Effector CD4-positive, alpha-beta T cell (primary cell): ENCODE results near the gene HDAC4.

Experiments used
- DNase-seq: peaks from one replicate; pipeline ENCODE4 v3.0.0-alpha.2; 2020

HDAC4 gene

DNA sequence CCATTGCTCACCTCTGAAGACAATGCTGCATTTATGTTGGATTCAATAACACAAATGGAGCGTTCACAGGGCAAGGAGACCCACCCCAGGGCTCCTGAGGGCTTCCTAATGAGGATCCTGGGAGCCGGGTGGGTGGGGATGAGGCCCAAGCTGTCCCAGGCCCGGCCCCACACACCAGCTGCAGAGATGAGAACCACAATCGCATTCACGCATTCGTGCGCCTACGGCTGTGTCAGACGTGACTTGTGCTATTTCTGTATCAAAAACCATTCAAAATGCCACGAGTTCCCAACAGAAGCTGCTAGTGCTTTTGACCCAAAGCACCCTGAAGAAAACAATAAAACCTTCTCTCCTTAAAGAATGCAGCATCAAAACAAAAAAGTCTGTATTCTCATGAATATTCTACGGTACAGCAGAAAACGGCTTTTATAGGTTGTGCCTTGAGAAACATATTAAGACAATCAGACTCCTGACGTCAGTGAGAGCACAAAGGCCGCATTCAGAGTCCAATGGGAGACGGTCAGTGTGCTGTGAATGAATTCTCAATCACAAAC, 205.4 kb downstream of the HDAC4 start:
- DNase-seq = no peak

DNA sequence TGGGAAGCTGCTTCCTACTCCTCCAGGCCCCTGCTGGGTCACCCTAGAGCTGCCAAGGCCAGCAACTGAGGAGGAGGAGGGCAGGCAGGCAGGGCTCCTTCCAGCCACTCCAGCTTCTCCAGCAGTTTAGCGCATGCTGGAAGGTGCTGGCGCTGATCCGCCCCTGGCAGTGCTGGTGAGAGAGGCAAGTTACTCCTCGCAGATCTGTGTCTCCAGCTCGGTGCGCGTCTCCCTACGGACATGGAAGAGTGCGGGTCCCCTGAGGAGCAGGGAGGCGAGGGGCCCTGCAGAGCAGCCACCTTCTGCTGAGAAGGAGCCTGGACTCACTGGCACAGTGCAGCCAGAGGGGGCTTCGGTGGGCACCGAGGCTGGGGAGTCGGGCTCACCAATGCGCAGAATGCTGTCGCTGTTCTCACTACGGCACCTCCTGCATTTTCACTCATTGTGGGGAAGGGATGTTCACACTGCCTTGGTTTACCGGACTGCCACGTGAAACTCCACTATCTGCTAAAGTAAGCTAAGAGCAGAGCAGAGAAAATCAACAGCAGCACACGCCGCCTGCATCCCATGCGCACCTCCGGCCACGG, 206.0 kb downstream of the HDAC4 start:
- no peak for DNase-seq

DNA sequence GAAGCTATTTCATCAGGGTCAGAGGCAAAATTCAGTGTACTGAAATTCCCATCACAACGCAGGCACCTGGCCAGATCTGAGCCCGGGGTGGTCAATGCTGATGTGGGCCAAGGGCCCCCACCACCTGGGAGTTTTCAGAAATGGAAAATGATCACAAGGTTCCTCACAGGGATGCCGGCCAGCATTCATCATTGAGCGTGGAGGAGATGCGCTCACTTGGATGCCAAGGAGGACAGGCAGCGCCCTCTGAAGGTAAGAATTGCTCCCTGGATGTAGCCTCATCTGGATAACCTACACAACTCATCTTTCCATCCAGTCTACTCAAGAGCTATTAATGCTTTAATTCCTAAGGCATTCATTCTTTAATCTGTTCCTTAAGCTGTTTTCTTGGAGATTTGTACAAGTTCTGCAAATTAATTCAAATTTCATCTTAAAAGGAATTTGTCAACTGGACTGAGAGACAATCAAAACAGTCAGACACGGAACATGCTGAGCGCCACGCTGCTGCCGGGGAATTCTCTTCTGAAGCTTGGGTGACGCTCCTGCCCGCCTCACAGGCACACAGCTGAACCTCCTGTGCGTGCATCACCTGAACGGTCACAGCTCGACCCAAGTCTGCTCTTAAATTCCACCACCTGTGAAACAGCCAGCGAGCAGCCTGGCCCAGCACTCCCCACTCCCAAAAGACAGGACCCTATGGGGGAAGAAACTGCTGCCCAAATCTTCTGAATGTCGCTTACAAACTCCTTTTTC, 206.7 kb downstream of the HDAC4 start:
- DNase-seq = no peak

DNA sequence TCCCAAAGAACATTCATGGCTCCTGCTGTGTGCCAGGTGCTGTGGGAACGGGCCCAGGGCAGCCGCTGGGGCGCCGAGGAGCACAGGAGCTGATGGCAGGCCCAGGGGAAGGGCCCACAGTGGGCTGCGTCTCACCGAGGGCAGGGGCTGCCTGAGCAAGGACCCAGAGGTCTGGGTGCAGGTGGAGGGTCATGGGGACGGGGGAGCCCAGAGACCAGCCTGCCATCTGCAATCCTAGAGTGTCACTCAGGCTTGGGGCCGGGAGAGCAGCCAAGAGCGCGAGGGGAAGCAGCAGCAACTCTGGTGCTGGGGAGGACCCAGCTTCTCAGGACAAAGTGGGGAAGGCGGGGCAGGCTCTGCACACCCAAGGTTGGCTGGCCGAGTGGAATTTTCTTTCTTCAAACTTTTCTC, 207.4 kb downstream of the HDAC4 start:
- no peak for DNase-seq

DNA sequence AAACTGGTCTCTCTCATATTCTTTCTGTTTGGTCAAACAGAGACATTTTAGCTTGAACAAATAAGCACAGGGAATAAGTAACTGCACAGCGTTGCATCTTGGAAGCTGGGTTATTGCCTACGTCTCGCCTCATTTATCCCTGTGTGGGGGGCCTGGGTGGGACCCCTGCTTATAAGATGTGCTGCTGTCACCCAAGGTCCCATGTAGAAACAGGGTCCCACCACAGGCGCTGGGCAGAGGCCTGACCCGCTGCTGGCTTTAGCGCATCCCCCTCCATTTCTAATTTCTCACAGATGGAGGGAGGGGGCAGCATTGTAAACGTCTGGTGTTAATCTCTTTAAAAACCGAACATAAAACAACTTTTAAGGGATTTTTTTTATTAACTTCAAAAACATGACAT, 207.8 kb downstream of the HDAC4 start:
- no peak for DNase-seq

DNA sequence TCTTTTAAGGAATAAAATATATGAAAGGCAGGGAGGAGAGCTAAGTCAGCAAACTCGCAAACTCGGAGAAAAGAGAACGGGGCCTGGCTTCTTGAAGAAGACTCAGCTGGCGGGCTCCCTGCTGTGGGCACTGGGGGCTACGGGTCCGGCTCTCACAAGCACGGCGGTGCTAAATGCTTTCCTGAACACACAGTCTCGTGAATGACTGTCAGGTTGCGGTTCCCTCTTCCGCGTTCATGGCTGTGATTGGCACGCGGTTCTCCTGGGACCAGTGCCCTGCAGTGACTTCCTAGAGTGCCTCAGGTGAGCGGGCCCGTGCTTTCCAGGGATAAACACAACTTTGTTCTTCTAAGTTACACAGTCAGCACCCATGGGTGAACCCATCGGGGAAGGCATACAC, 208.4 kb downstream of the HDAC4 start:
- no peak for DNase-seq

DNA sequence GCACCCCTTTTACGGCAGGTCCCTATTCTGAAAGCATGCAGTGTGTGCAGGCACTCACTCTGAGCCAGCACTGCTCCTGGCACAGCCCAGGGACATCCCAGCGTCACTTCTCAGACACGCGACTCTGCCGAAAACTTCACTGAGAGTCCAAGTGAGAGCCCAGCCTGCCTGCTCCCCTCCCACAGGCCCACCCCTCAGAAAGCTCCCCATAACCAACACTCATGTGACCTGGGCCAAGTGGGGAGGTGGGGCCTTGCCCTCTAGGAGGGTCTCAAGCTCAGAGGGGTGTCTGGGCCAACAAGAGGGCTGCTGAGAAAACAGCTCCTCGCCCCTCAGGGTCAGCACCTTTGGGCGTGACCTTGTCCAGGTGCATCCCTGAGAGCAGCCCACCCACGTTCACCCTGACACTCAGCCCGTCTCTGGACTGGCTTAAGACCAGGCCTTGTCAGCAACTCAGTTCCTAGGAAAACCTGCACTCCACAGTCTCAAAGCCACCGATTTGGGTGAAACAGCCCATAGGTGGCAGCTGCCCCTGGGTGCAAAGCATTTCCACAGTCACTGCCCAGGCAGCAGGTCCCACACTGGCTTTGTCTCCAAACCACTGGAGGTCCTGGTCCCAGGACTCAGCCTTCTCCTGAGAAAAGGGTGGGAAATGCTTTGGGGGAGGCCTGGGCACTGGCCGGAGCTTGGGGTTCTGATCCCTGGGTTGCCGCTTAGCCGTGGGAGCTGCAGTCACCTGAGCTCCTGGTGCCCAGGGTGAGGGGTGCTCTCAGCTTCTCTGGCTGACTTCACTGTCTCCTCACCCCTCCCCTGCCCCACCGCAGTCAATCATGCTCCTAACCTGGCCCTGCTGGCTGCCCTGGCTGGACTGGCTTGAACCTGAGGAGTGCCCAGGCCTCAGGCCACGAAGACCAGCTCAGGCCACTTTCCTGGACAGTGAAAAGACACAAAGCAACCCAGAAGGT, 209.6 kb downstream of the HDAC4 start:
- no peak for DNase-seq

DNA sequence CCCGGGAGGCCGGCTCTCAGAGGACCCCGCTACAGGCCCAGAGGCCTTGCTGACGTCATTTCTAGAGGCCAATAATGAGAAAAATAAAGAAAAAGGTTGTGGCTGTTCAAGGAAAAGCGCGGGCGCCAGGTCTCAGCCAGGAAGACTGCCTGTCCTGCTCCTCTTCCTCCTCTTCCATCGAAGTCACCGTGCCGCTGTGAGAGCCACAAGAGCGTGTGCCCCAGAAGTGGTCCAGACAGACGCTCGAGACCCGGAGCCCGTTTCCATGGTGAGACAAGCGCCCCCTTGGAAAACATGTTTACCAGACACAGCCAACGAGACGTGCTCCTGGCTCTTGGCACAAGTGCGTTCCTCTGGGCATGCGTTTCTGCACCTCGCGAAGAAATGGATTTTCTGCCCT, 210.5 kb downstream of the HDAC4 start:
- no peak for DNase-seq

DNA sequence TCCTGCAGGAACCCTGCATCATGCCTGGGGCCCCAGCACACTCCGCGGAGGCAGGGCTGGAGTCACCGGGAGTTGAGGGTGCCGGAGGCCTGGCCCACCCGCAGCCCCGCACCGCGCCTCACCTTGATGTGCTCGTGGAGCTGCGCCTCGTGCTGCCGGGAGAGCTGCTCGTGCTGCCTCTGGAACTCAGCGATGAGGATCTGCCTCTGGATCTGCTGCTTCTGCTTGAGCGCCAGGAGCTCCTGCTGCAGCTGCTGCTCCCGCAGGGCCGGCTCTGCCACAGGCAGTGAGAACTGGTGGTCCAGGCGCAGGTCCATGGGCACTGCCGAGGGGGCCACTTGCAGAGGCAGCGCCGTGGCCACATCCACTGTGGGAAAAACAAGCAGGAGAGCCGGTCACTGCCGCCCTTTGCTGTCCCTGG, 211.1 kb downstream of the HDAC4 start:
- no peak for DNase-seq

DNA sequence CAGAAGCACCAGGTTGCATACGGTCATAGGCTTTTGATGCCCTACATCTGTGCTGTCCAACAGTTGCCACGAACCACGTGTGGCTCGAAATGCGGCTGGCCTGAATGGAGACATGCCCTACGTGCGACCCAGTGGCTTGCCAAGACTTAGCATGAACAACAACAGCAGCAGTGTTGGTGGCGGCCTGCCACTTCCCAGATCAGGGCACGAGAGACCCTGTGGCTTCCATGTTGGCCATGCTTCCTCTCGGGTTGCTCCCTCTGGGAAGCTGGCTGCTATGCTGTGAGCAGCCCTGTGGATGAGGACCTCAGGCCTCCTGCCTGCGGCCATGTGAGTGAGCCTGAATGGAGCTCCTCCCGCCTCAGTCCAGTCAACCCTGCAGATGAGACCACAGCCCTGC, 212.3 kb downstream of the HDAC4 start:
- no peak for DNase-seq

DNA sequence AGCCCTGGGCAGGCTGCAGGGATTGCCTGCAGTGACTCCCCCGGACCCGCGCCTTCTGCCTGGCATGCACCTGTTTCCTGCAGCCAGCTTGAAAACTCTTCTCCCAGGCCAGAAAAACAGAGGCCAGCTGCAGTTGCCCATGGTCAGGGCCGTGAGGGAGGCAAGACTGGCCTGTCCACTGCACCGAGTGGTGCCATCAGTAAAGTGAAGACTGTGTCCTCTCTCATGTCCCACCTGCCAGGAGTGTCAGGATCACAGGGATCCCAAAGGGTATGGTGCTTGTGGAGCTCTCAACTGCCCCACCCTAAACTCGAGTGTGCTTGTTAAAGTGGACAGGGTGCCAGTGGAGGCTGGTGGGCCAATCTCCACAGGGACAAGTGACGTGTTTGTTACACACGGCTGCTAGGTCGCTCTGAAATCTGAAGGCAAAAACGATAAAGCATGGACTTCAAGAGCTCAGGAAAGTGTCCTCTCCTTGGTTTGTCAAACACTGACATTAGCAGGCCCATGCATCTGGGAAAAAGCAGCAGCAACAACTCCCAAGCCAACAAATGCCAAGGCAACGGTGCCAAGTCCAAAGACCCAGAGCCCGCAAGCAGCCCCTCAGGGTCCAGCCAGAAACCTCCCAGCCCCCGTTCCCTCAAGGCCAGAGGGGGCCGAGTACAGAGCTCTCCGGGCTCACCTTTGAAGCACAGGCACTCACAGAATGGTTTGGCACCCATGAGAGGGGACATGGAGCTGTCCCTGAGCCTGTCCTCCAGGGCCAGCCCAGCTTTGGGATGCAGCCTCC, 213.2 kb downstream of the HDAC4 start:
- no peak for DNase-seq

DNA sequence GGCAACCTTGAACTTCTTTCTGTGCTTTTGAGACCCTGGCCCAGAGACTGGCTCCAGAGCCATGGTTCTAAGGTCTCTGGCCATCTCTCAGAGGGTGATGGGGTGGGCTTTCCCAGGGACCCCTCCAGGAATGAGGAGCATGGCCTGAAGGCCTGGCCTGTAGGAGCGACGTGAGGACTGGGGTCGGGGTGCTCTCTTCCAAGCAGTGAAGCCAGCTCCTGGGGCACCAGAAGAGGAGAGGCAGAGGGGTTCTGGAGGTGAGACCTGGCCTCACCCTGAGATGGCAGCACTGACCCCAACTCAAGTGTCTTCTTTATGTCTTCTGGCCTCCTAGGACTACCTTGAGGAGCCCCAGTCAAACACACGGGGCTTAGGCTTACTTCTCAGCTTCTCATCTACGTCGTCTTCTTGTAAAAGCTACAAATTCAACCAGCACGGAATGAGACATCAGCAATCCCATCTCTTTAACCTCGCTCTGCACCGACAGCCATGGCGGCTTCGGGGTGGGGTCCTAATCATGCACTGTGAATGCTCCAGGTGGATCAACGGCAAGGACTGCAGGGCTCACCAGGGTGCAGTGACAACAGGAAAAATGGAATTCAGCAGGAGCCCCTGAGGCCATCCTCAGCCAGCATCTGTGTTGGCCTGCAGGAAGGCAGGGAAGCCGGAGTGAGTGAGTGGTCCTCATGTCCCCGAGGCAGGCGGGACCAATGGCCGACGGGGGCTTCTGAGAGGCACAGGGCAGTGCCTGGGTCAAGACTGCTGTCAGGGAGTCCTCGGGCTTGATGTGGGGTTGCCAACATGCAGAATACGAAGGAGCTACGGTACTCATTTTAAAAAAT, 214.1 kb downstream of the HDAC4 start:
- DNase-seq = no peak

DNA sequence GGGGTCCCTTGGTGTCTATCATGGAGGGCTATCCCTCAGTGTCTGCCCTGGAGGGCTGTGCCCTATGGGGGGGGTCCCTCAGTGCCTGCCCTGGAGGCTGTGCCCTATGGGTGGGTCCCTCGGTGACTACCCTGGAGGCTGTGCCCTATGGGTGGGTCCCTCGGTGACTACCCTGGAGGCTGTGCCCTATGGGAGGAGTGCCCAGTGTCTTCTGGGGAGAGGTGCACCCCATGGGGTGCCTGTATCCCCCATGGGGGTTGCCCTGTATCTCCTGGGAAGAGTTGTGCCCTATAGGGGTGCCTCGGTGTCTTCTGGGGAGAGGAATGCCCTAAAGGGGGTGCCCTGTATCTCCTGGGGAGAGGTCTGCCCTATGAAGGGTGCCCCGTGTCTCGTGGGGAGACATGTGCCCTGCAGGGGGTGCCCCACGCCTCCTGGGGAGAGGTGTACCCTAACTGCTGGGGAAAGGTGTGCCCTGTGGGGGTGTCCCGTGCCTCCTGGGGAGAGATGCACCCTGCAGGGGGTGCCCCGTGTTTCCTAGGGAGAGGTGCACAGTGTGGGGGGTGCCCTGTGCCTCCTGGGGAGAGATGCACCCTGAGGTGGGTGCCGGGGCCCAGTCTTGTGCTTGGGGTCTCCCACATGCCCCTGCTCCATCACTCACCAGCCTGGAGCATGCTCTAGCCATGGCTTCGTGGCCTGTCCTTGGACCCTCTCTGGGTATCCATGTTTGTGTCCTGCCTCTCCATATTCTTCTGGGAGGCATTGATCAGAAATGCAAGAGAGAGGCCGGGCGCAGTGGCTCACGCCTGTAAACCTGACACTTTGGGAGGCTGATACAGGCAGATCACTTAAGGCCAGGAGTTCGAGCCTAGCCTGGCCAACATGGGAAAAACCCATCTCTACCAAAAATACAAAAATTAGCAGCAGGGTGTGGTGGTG, 215.6 kb downstream of the HDAC4 start:
- no peak for DNase-seq

DNA sequence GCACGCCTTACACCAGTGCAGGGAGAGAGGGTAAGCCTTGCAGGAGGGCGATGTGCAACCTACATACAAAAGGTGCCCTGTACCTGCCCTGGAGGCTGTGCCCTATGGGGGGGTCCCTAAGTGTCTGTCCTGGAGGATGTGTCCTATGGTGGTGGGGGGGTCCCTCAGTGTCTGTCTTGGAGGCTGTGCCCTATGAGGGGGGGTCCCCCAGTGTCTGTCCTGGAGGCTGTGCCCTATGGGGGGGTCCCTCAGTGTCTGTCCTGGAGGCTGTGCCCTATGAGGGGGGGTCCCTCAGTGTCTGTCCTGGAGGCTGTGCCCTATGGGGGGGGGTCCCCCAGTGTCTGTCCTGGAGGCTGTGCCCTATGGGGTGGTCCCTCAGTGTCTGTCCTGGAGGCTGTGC, 216.6 kb downstream of the HDAC4 start:
- no peak for DNase-seq

DNA sequence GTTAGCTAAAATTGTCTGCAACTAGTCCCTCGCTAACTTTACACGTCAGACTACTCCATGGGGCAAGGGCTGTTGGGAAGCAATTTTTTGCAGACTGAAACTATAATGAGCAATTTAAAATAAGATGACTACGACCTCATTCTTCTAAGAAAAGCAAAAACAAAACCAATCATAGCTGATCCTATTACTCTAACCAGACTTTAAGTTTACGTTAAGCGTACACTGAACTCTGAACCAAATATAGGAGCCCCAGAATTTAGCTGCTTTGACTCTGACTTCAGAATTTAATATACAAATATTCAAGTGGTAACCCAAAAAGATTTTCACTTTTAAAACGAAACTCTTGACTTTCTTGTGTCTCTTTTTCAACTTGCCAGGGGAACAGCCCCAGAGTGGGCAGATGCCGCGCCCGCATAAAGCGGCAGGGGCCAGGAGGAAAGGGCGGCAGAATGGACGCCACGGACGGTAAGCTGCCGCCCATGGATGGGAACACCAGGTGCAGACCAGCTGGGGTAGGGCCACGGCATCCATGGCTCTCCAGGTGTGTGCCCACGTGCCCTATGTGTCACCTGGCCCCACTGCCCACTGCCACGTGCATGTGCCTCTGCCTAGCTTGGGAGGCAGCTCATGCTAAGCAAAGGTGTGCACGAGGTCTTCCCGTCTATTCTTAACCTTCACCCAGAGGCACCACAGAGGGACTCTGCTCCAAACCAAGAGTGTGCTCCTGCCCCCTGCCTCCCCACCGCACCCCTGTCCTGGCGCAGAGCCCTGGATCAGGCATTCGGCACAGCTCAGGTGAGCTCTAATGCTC, 217.6 kb downstream of the HDAC4 start:
- no peak for DNase-seq

DNA sequence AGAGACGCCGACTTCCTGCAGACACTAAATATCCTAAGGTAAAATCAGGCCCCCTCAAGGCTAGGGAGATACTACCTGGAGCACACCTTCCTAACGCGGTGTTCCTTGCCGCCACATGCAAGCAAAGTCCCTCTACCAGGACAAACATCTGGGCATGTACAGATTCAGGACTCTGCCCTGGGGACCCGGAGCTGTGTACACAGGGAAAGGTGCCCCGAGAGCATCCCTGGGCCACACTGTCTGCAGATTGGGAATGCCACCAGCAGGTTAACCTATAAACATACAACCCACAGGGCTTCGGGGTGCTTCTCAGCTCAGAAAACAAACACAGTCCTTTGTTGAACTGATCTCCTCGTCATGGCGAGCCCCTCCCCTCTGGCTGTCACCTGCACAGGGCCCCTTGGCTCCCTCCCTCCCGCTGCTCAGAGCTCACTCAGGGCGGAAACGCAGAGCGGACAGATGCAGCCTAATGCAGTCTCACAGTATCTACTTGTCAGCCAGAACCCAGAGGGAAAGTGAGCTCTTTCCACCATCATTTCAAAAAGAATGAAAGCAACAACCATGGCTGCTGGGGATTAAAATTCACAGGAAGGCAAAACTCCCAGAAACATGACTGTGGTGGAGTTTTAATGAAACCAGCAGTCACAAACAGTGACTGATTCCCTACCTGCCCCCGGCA, 218.8 kb downstream of the HDAC4 start:
- no peak for DNase-seq

DNA sequence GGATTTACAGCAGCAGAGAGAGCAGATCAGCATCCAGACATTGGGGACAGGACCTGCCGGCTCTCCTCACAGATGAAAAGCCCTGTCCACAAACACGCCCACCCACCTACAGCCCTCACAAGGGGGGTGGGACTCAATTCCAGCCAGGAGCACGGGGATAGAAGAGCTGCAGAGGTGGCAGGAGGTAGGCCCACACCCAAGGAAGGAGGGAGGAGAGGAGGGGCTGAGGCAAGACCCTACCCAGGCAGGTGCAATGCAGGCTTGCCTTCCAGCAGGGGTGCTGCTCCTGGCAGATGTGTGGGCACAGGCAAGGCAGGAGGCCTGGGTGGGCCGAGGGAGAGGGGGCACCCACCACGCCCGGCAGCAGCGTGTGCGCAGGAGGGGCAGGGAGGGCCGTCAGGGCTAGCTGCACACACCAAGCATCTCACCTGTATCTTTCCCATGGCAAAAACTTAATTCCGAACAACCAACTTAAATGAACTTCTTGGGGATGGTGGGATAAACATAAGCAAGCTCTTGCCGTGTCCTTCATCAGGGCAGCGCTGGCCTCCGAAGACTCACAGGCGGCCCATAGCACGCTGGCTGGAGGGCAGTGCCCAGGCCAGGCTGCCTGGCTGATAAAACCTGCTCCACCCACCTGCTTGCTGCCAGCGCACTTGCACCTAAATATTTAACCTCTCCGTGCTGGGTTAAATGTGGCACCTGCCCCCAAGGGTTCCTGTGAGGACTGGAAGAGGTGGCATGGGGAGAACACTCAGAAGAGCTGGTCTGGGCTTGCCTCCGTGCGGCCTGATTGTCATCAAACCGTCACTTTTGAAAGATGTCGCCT, 219.5 kb downstream of the HDAC4 start:
- no peak for DNase-seq

DNA sequence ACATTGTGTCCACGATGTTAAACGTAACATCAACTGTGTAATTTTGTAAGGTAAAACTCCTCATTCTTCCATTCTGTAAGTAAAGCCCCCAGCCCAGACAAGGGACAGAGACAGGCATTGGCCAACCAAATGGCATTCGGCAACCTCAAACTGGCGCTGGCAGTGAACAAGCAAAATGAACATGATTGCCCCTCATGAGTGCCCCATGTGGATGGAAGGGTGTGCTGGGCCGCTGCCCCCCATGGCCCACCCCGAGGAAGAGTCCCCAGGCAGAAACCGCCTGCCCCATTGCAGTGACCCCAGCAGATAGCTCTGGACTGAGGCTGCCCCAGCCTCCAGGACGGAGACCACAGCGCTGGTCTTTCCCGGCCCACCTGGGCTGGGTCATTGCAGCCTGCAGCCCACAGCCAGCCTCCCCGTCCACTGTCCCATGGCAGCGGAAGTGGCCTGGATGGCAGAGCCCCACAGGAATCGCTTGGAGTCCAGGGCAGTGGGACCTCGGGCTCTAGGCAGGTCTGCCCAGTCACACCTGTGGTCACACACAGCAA, 220.2 kb downstream of the HDAC4 start:
- no peak for DNase-seq
